Neural cell (in vitro differentiated cells): ENCODE measurements around the gene LRMDA. TPM values are rescaled to one million over a fixed set of nuclear protein-coding genes. Genes with fewer than 3 reads are reported as not detected.

Experiments used
- H2AFZ ChIP-seq: fragments of 200-600, 300-800 bp; sonication (generic), shearing (Covaris generic); 2 replicates; pipeline ENCODE4 v1.6.0; 2014; ENCODE audit warnings: low read depth, mild to moderate bottlenecking, antibody characterized with exemption, low read length, moderate library complexity
- H3F3A ChIP-seq: fragments of 200-600 bp; shearing (Covaris generic); 2 replicates; pipeline ENCODE4 v1.6.1; 2016; ENCODE audit warnings: mild to moderate bottlenecking, moderate library complexity, mixed read lengths, antibody characterized with exemption, low read length; ENCODE audit not compliant: insufficient read depth, poor library complexity, severe bottlenecking
- H3K27ac ChIP-seq: fragments of 200-600, 300-800 bp; sonication (generic), shearing (Covaris generic); 2 replicates; pipeline ENCODE4 v1.5.1; 2014; ENCODE audit warnings: mild to moderate bottlenecking, low read length, moderate library complexity
- H3K27me3 ChIP-seq: fragments of 300-800, 200-600 bp; sonication (generic), shearing (Covaris generic); 2 replicates; pipeline ENCODE4 v1.6.0; 2014; ENCODE audit warnings: mild to moderate bottlenecking, low read depth, low read length, moderate library complexity; ENCODE audit not compliant: insufficient read depth
- H3K36me3 ChIP-seq: fragments of 300-800, 200-600 bp; sonication (generic), shearing (Covaris generic); 2 replicates; pipeline ENCODE4 v1.5.1; 2014; ENCODE audit warnings: mild to moderate bottlenecking, antibody characterized with exemption, low read length, moderate library complexity; ENCODE audit not compliant: insufficient read depth
- H3K4me2 ChIP-seq: fragments of 300-800, 200-600 bp; sonication (generic), shearing (Covaris generic); 2 replicates; pipeline ENCODE4 v1.6.0; 2014; ENCODE audit warnings: mild to moderate bottlenecking, low read length
- H3K4me3 ChIP-seq: fragments of 300-800, 200-600 bp; sonication (generic), shearing (Covaris generic); 2 replicates; pipeline ENCODE4 v1.5.1; 2014; ENCODE audit warnings: mild to moderate bottlenecking, low read length, moderate library complexity
- H3K79me2 ChIP-seq: fragments of 200-600 bp; shearing (Covaris generic); replicated peaks from 2 replicates; pipeline ENCODE4 v1.6.0; 2014; ENCODE audit warnings: mild to moderate bottlenecking, low read length, moderate library complexity; ENCODE audit not compliant: insufficient read depth
- H3K9ac ChIP-seq: fragments of 300-800, 200-600 bp; sonication (generic), shearing (Covaris generic); 2 replicates; pipeline ENCODE4 v1.6.1; 2016; ENCODE audit warnings: mild to moderate bottlenecking, low read length, mixed read lengths
- H3K9me2 ChIP-seq: fragments of 200-600 bp; shearing (Covaris generic); 2 replicates; pipeline ENCODE4 v1.6.1; 2016; ENCODE audit warnings: mild to moderate bottlenecking, low read length, mixed read lengths; ENCODE audit not compliant: insufficient read depth
- H3K9me3 ChIP-seq: fragments of 200-600, 300-800 bp; sonication (generic), shearing (Covaris generic); 2 replicates; pipeline ENCODE4 v1.6.1; 2016; ENCODE audit warnings: mild to moderate bottlenecking, mixed run types, low read length, moderate library complexity, mixed read lengths
- H4K20me1 ChIP-seq: fragments of 200-600 bp; shearing (Covaris generic); 2 replicates; pipeline ENCODE4 v1.6.1; 2016; ENCODE audit warnings: mild to moderate bottlenecking, mixed run types; ENCODE audit not compliant: insufficient read depth
- CTCF ChIP-seq: fragments of 450-650 bp; IDR thresholded peaks from 2 replicates; pipeline ENCODE4 v1.5.1; 2014; ENCODE audit warnings: antibody characterized with exemption, mild to moderate bottlenecking, moderate library complexity; ENCODE audit not compliant: poor library complexity, severe bottlenecking
- EP300 ChIP-seq: fragments of 450-650 bp; conservative IDR thresholded peaks from 2 replicates; pipeline ENCODE4 v1.6.1; 2014; ENCODE audit warnings: antibody characterized with exemption, mild to moderate bottlenecking, moderate library complexity; ENCODE audit not compliant: poor library complexity, severe bottlenecking
- EZH2 ChIP-seq: fragments of 200-600, 300-800 bp; shearing (Covaris generic), sonication (generic); IDR thresholded peaks from 2 replicates; pipeline ENCODE4 v1.6.1; 2014; ENCODE audit warnings: antibody characterized with exemption, low read length, borderline replicate concordance, mild to moderate bottlenecking; ENCODE audit not compliant: insufficient read depth, poor library complexity, severe bottlenecking
- MXI1 ChIP-seq: fragments of 450-650 bp; conservative IDR thresholded peaks from 2 replicates; pipeline ENCODE4 v1.6.1; 2014; ENCODE audit warnings: antibody characterized with exemption, mild to moderate bottlenecking; ENCODE audit not compliant: poor library complexity, severe bottlenecking
- POLR2AphosphoS5 ChIP-seq: IDR thresholded peaks from 2 replicates; pipeline ENCODE4 v1.6.1; 2012
- RAD21 ChIP-seq: fragments of 450-650 bp; conservative IDR thresholded peaks from 2 replicates; pipeline ENCODE4 v1.6.1; 2014; ENCODE audit warnings: antibody characterized with exemption, mild to moderate bottlenecking, moderate library complexity
- REST ChIP-seq: IDR thresholded peaks from 2 replicates; pipeline ENCODE4 v1.6.1; 2012; ENCODE audit warnings: borderline replicate concordance
- SMC3 ChIP-seq: fragments of 450-650 bp; conservative IDR thresholded peaks from 2 replicates; pipeline ENCODE4 v1.6.1; 2014; ENCODE audit warnings: antibody characterized with exemption, mild to moderate bottlenecking, moderate library complexity; ENCODE audit not compliant: poor library complexity
- TAF1 ChIP-seq: IDR thresholded peaks from 2 replicates; pipeline ENCODE4 v1.6.1; 2012; ENCODE audit warnings: low read depth
- polyA plus RNA-seq: library from polyadenylated mRNA; depleted of rRNA; stranded (reverse); fragments of >200 nt; gene quantifications from 2 replicates; pipeline ENCODE4 v1.2.3, GENCODE V29; 2014

The LRMDA gene
- polyA plus RNA-seq, 1 donor from 2014 or later, result 5.6 TPM

GRCh38 chr10:76350583-76350982 lies 919.2 kb downstream of the LRMDA start:
- no peaks in the 10 kb centered on the region for H3K36me3 ChIP-seq
- H3K4me3 ChIP-seq, result no peak overlapping the region
- no peaks in the 10 kb centered on the region for H3K79me2 ChIP-seq
- H3K9ac ChIP-seq, result no peak overlapping the region
- H2AFZ ChIP-seq, result no peak overlapping the region
- H3K9me3 ChIP-seq, result no peaks in the 10 kb centered on the region
- H3F3A ChIP-seq, result no peaks in the 10 kb centered on the region
- TF ChIP-seq POLR2AphosphoS5 (no peak), RAD21 (no peak), REST (no peak), EZH2 (no peak), SMC3 (no peak), EP300 (no peak), MXI1 (no peak), CTCF (no peak), TAF1 (no peak)
- H3K9me2 ChIP-seq, result no peaks in the 10 kb centered on the region
- H3K27me3 ChIP-seq, result no peaks in the 10 kb centered on the region
- H3K4me2 ChIP-seq, result no peak overlapping the region
- no peaks in the 10 kb centered on the region for H4K20me1 ChIP-seq
- H3K27ac ChIP-seq, result no peak overlapping the region

GRCh38 chr10:76352300-76352699 lies 920.9 kb downstream of the LRMDA start:
- Histone ChIP-seq H3K27ac (no peak overlapping the region), H3K27me3 (no peaks in the 10 kb centered on the region), H2AFZ (no peak overlapping the region), H3K9me2 (no peaks in the 10 kb centered on the region), H3K36me3 (no peaks in the 10 kb centered on the region), H3K9ac (no peak overlapping the region), H3K9me3 (no peaks in the 10 kb centered on the region), H3F3A (no peaks in the 10 kb centered on the region), H3K4me2 (no peak overlapping the region), H4K20me1 (no peaks in the 10 kb centered on the region), H3K4me3 (no peak overlapping the region), H3K79me2 (no peaks in the 10 kb centered on the region)
- TF ChIP-seq CTCF, result no peak
- no peak for TF ChIP-seq MXI1
- no peak for TF ChIP-seq EP300
- TF ChIP-seq RAD21, result no peak
- TF ChIP-seq POLR2AphosphoS5, result no peak
- TF ChIP-seq SMC3, result no peak
- TF ChIP-seq EZH2, result no peak
- no peak for TF ChIP-seq REST
- no peak for TF ChIP-seq TAF1
